Ammon's horn (tissue), 1 donor: Measurements from ENCODE around the gene CEP78.
"Not testable (repeated sequence)": the region's sequence is repeated elsewhere in the genome, so short reads cannot be mapped to it uniquely, and the experiment has no call there.

Experiments used
- DNase-seq: peaks from one replicate; pipeline ENCODE4 v3.0.0-alpha.2; 2016; ENCODE audit warnings: low spot score

The CEP78 gene, protein sequence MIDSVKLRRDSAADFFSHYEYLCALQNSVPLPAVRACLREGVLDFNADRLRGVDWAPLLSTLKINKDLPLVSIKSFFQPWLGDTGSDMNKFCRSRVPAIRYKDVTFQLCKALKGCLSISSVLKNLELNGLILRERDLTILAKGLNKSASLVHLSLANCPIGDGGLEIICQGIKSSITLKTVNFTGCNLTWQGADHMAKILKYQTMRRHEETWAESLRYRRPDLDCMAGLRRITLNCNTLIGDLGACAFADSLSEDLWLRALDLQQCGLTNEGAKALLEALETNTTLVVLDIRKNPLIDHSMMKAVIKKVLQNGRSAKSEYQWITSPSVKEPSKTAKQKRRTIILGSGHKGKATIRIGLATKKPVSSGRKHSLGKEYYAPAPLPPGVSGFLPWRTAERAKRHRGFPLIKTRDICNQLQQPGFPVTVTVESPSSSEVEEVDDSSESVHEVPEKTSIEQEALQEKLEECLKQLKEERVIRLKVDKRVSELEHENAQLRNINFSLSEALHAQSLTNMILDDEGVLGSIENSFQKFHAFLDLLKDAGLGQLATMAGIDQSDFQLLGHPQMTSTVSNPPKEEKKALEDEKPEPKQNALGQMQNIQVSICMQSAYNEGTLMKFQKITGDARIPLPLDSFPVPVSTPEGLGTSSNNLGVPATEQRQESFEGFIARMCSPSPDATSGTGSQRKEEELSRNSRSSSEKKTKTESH

GRCh38 chr9:78235762-78236550 is at the start of gene CEP78:
Gene CEP78, plus strand, starts transcription at chr9:78236075. Its CDS starts 276 bp downstream, at chr9:78236351.
- DNase-seq = peak; percentile 97

- DNase-seq = peak; percentile 78
Observed at GRCh38 chr9:78187763-78188484, 48.0 kb upstream of the CEP78 start.

GRCh38 chr9:78188594-78188993 is 47.3 kb upstream of the CEP78 start:
- no peak for DNase-seq

DNA sequence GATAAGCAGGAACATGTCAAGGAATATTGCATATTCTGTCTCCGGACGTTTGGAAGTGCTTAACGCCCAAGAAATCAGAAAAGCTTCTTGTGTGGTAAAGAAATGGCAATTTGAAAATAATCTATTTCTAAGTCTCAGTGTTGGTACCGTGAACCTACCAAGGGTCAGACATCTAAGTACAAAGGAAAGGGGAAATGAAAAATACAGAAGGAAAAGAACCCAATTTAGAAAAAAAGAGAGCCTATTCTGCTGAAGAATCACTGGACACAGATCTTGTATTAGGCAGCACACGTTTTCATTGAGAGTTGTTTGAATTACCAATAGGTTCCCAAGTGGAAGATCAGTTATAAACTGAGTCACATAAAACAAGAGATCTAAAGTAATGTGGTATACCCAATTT is 46.9 kb upstream of the CEP78 start:
- DNase-seq = no peak

GRCh38 chr9:78189461-78189860 is 46.4 kb upstream of the CEP78 start:
- no peak for DNase-seq

DNA sequence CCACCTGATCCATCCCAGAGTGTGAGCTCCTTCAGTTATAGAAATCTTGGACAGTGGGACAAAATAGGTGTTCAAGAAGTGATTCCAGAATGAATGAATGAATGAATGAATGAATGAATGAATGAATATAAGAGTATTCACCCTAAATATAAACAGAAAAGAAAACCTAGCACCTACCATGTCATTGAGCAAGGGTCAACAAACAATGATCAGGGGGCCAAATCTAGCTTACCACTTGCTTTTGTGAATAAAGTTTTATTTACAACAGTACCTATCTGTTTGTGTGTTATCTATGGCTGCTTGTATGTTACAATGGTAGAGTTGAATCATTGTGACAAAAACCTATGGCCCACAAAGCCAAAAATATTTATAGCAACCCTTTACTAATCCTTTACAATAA is 43.9 kb upstream of the CEP78 start:
- DNase-seq = no peak

GRCh38 chr9:78196258-78196657 is 39.6 kb upstream of the CEP78 start:
- DNase-seq = no peak

DNA sequence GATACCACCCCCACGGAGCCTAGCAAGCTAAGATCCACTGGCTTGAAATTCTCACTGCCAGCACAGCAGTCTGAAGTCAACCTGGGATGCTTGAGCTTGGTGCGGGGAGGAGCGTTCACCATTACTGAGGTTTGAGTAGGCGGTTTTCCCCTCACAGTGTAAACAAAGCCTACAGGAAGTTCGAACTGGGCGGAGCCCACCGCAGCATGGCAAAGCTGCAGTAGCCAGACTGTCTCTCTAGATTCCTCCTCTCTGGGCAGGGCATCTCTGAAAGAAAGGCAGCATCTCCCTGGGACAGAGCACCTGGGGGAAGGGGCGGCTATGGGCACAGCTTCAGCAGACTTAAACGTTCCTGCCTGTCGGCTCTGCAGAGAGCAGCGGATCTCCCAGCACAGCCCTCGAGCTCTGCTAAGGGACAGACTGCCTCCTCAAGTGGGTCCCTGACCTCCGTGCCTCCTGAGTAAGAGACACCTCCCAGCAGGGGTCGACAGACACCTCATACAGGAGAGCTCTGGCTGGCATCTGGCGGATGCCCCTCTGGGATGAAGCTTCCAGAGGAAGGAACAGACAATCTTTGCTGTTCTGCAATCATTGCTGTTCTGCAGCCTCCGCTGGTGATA is 34.6 kb upstream of the CEP78 start:
- DNase-seq = not testable (repeated sequence)

DNA sequence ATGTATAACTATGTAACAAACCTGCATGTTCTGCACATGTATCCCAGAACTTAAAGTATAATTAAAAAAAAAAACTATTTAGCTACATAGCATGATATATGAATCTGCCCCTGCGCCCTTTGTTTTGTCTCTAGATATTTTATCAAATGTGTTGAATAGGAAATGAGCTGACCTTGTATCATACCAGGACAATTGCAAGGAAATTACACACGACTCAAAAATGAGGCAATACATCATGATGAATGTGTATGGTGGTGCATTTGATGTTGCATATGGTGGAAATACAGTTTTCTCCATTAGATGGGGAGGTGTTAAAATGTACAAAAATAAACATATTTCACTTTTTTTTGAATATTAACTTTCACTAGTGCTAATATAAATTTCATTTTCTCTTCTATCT is 28.6 kb upstream of the CEP78 start:
- no peak for DNase-seq

DNA sequence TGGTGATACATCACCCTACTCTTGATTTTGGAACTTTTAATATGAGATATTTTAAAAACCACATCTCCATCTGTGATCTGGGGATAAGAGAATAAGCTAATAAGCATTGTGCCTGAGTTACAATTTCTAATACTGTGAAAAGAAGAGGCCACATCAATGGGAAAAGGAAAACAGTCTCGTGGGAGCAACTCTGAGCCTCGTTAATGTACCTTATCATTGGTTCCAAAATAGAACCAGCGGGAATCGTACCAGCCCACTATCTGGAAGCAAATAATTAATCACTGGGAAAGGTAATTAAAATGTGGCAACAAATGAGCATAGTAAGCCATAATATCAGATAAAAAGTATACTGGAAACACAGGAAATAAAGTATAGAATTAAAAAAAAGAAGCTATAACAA is 28.0 kb upstream of the CEP78 start:
- no peak for DNase-seq

DNA sequence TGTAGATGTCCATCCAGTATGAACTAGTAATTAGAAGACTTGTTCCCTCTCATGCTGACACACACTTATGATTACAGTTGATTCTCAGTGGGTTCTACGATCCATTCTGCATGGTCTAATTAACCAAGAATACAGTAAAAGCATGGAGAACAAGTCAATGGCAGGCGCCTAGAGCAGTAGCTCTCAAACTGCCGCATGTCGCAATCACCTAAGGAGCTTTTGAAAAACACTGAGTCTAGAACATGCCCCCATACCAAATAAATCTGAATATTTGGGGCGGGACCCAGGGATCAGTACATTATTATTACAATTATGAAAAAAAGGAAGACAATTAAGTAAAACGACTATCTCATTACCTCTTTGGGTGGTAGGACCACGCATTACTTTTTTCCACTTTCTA is 26.7 kb upstream of the CEP78 start:
- no peak for DNase-seq

- no peak for DNase-seq
Observed at GRCh38 chr9:78210841-78211301, 25.0 kb upstream of the CEP78 start.

- DNase-seq = no peak
Observed at GRCh38 chr9:78212868-78213267, 23.0 kb upstream of the CEP78 start.

DNA sequence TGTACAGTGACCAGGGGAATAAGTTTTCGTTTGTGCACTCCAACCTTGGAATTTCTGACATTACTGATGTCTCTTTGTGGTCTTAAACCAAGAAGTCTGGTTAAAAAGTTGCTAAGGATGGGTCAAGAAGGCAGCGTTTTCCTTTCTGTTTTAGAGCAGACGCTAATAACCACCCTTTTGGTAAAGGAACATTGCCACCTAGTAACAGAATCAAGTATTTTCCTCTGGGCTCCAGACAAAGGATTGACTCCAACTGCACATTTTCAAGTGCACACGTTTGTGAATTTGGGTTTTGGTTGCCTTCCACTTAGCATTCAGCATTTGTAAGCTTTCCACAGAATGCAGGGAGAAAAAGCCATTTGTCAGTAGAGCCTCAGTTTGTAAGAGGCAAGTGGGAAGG is 22.2 kb upstream of the CEP78 start:
- DNase-seq = peak; percentile 84

DNA sequence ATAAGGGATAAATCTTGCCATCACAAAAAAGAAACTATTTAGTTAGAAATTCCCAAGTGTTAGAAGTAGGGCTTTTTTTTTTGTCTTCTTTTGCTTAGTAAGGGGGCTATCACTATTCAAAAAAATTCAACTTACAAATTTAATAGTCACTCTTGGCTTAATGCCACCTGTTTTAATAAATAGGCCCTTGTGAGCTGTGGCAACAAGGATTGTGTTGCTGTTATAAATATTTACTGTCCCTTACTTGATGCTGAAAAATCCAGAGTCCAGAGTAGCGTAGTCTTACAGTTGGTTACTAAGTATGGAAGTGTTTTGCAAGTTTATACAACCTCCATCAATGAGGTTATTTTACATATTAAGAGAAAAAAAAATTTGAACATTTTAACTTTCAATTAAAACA is 21.4 kb upstream of the CEP78 start:
- no peak for DNase-seq

- DNase-seq = no peak
Observed at GRCh38 chr9:78215706-78216105, 20.2 kb upstream of the CEP78 start.

DNA sequence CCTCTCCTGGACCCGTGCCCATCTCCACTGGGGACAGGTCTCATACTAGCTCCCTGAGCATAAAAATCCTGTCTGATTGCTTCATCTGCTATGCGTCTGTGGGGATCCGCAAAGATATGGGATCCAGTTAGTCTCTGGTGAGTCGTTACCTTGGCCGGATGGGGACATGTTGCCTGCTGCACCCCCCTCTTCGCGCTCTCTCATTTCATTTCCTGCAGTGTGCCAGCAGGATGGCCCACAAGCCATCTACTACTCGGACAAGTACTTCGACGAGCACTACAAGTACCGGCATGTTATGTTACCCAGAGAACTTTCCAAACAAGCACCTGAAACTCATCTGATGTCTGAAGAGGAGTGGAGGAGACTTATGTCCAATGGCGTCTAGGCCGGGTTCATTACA is 17.0 kb upstream of the CEP78 start:
- DNase-seq = no peak

DNA sequence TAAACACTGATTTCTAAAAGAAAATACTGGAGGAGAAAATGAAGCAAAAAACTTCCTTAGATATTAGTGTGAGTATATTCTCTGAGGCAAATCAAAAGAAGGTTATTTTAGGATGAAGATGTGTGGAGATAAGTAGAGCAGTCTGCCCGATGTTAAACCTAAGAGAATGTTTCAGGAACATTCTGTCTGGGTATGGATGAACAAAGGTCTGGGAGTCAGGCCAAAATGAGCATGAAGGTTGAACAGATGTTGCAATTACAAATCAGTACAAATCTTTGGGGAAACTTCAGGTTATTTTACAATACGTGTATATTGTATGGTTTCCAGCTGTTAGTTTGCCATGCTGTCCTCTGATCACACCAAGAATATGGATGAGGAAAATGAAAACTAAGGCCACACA is 14.4 kb upstream of the CEP78 start:
- DNase-seq = no peak

- not testable (repeated sequence) for DNase-seq
Observed at GRCh38 chr9:78221841-78222240, 14.0 kb upstream of the CEP78 start.

- no peak for DNase-seq
Observed at GRCh38 chr9:78230761-78231160, 5.1 kb upstream of the CEP78 start.

DNA sequence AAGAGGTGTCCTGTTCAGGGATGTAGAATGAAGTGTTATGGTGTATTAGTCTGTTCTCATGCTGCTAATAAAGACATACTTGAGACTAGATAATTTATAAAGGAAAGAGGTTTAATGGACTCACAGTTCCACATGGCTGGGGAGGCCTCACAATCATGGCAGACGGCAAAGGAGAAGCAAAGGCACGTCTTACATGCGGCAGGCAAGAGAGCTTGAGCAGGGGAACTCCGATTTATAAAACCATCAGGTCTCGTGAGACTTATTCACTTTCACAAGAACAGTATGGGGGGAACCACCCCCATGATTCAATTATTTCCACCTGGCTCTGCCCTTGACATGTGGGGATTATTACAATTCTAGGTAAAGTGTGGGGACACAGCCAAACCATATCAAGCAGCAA is 3.4 kb upstream of the CEP78 start:
- DNase-seq = not testable (repeated sequence)
